Measurements from ENCODE around the gene GYPC.

Gene GYPC

DNA sequence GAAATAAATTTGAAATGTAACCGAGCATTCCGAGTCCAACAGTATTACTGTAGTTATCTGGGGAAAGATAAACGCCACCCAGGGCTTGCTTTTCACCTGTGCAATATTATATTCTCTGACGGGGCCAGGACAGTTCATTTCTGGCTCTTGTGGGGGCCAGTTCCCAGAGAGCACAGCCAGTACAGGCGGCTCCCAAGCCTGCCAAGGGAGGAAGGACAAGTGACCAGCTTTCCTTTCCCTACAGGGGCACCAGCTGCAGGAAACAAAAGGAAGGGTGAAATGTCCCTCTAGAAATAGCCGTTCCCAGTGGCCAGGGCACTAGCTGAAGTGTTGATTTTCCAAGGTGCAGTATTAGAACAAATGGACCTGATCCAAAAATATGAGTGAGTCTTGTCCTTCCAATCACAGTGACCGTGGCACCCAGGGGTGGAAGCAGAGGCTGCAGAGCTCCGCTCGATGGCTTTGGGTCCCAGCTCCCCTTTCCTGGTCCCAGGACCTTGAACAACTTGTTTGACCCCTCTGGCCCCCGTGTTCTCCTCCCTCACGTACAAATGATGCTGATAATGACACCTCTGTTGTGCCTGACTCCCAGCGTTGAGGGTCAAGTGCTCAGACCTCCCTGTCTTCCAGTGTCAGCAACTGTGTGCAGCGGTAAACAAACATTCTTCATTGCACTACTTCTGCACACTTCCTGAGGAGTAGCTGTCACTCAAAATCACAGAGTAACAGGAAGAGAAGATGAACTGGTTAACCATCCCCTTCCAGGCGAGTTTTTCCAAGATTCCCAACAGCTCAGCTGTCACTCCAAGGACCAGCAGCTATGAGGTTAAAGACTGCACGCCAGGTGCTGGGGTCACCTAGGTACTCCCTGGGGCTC, 40.9 kb downstream of the GYPC start:
- Histone ChIP-seq H3K9me3 (ENCODE audit: insufficient read depth, low read depth, low read length) (no peaks in the 10 kb centered on the region), H3K79me2 (ENCODE audit: insufficient read depth, low read length) (no peaks in the 10 kb centered on the region), H4K20me1 (ENCODE audit: insufficient read depth, low read length, poor library complexity, severe bottlenecking) (no peaks in the 10 kb centered on the region), H2AFZ (ENCODE audit: low read length) (no peak overlapping the region), H3K27me3 (ENCODE audit: insufficient read depth, low read length, poor library complexity, severe bottlenecking) (no peaks in the 10 kb centered on the region), H3K4me1 (ENCODE audit: insufficient read depth, low read length, poor library complexity, severe bottlenecking) (no peaks in the 10 kb centered on the region), H3K9ac (ENCODE audit: low read depth, low read length, poor library complexity, severe bottlenecking) (no peak overlapping the region), H3F3A (ENCODE audit: low read depth) (no peaks in the 10 kb centered on the region), H3K36me3 (ENCODE audit: insufficient read depth, low read length) (peaks cover 56% of the 10 kb centered on the region; the same call in 1 of the 2 replicates), H3K4me2 (ENCODE audit: low read depth, low read length, poor library complexity, severe bottlenecking) (no peak overlapping the region), H3K9me2 (replicated peaks; ENCODE audit: low read depth, low read length) (no peaks in the 10 kb centered on the region), H3K4me3 (ENCODE audit: low read length, poor library complexity, severe bottlenecking) (no peak overlapping the region)
- no peak for TF ChIP-seq CTCF (conservative IDR thresholded peaks at IDR 0.05; ENCODE audit: low read length)
- no peak for TF ChIP-seq EZH2phosphoT487 (IDR thresholded peaks at IDR 0.05; ENCODE audit: borderline replicate concordance)

GRCh38 chr2:126698376-126698775, 42.4 kb downstream of the GYPC start:
- TF ChIP-seq EZH2phosphoT487 (IDR thresholded peaks at IDR 0.05; ENCODE audit: borderline replicate concordance), result no peak
- TF ChIP-seq CTCF (conservative IDR thresholded peaks at IDR 0.05; ENCODE audit: low read length), result no peak
- H3K36me3 ChIP-seq (ENCODE audit: insufficient read depth, low read length), result peaks cover 48% of the 10 kb centered on the region; the same call in 1 of the 2 replicates
- H4K20me1 ChIP-seq (ENCODE audit: insufficient read depth, low read length, poor library complexity, severe bottlenecking), result no peaks in the 10 kb centered on the region

DNA sequence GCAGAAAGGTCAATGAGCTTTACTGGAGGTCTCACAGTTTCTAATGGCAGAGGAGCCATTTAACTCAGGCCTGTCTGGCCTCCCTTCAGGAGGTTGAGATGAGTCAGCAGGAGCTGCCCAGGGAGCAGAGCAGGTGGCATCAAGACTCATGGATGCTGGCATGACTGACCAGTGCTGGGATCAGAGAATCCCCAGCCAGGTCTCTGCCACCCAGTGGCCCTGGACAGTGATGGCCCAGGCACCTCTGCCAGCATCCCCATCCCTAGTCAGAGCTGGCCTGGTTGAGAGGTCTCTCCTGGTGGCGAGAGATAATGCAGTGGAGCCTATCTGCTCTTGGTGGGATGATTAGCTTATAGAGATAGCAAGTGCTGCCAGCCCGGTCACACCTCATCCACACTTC, 43.1 kb downstream of the GYPC start:
- H3K4me3 ChIP-seq (ENCODE audit: low read length, poor library complexity, severe bottlenecking), result no peak overlapping the region
- TF ChIP-seq EZH2phosphoT487 (IDR thresholded peaks at IDR 0.05; ENCODE audit: borderline replicate concordance), result no peak
- TF ChIP-seq CTCF (conservative IDR thresholded peaks at IDR 0.05; ENCODE audit: low read length), result no peak
- H3F3A ChIP-seq (ENCODE audit: low read depth), result no peaks in the 10 kb centered on the region
- H3K27me3 ChIP-seq (ENCODE audit: insufficient read depth, low read length, poor library complexity, severe bottlenecking), result no peaks in the 10 kb centered on the region
- H3K79me2 ChIP-seq (ENCODE audit: insufficient read depth, low read length), result no peaks in the 10 kb centered on the region
- H3K36me3 ChIP-seq (ENCODE audit: insufficient read depth, low read length), result peaks cover 42% of the 10 kb centered on the region; the same call in 1 of the 2 replicates
- no peak overlapping the region for H3K4me2 ChIP-seq (ENCODE audit: low read depth, low read length, poor library complexity, severe bottlenecking)
- H3K9ac ChIP-seq (ENCODE audit: low read depth, low read length, poor library complexity, severe bottlenecking), result no peak overlapping the region
- H3K9me3 ChIP-seq (ENCODE audit: insufficient read depth, low read depth, low read length), result no peaks in the 10 kb centered on the region
- no peaks in the 10 kb centered on the region for H3K4me1 ChIP-seq (ENCODE audit: insufficient read depth, low read length, poor library complexity, severe bottlenecking)
- no peak overlapping the region for H2AFZ ChIP-seq (ENCODE audit: low read length)
- no peaks in the 10 kb centered on the region for H4K20me1 ChIP-seq (ENCODE audit: insufficient read depth, low read length, poor library complexity, severe bottlenecking)
- H3K9me2 ChIP-seq (replicated peaks; ENCODE audit: low read depth, low read length), result no peaks in the 10 kb centered on the region

More at GRCh38 chr2:126698376-126698775, 42.4 kb downstream of the GYPC start:
- Histone ChIP-seq H3K9me3 (ENCODE audit: insufficient read depth, low read depth, low read length) (no peaks in the 10 kb centered on the region), H3K4me2 (ENCODE audit: low read depth, low read length, poor library complexity, severe bottlenecking) (no peak overlapping the region), H2AFZ (ENCODE audit: low read length) (no peak overlapping the region), H3K4me1 (ENCODE audit: insufficient read depth, low read length, poor library complexity, severe bottlenecking) (no peaks in the 10 kb centered on the region), H3K9ac (ENCODE audit: low read depth, low read length, poor library complexity, severe bottlenecking) (no peak overlapping the region), H3K4me3 (ENCODE audit: low read length, poor library complexity, severe bottlenecking) (no peak overlapping the region), H3F3A (ENCODE audit: low read depth) (no peaks in the 10 kb centered on the region), H3K27me3 (ENCODE audit: insufficient read depth, low read length, poor library complexity, severe bottlenecking) (no peaks in the 10 kb centered on the region), H3K79me2 (ENCODE audit: insufficient read depth, low read length) (no peaks in the 10 kb centered on the region), H3K9me2 (replicated peaks; ENCODE audit: low read depth, low read length) (no peaks in the 10 kb centered on the region)
